Hepatocyte (in vitro differentiated cells): ENCODE data around the gene RAB37. TPM values are rescaled to one million over a fixed set of nuclear protein-coding genes. Genes with fewer than 3 reads are reported as not detected.

Source experiments
- DNase-seq: peaks from one replicate; pipeline ENCODE4 v3.0.0-alpha.2; 2016; ENCODE audit warnings: low spot score
- H2AFZ ChIP-seq: fragments of 200-600 bp; sonication (generic); 2 replicates; pipeline ENCODE4 v1.6.0; 2016; ENCODE audit warnings: antibody characterized with exemption, mild to moderate bottlenecking
- H3K27ac ChIP-seq: fragments of 200-600 bp; sonication (generic); 2 replicates; pipeline ENCODE4 v1.5.1; 2016; ENCODE audit warnings: mild to moderate bottlenecking
- H3K27me3 ChIP-seq: fragments of 200-600 bp; sonication (generic); 2 replicates; pipeline ENCODE4 v1.6.1; 2016
- H3K36me3 ChIP-seq: fragments of 200-600 bp; sonication (generic); replicated peaks from 2 replicates; pipeline ENCODE4 v1.5.1; 2016; ENCODE audit warnings: low read depth; ENCODE audit not compliant: insufficient read depth
- H3K4me1 ChIP-seq: fragments of 200-600 bp; sonication (generic); 2 replicates; pipeline ENCODE4 v1.5.1; 2016; ENCODE audit warnings: mild to moderate bottlenecking, moderate library complexity; ENCODE audit not compliant: insufficient read depth
- H3K4me2 ChIP-seq: fragments of 200-600 bp; sonication (generic); 2 replicates; pipeline ENCODE4 v1.6.0; 2016
- H3K4me3 ChIP-seq: fragments of 200-600 bp; sonication (generic); 2 replicates; pipeline ENCODE4 v1.5.1; 2016; ENCODE audit warnings: mild to moderate bottlenecking
- H3K79me2 ChIP-seq: fragments of 200-600 bp; sonication (generic); 2 replicates; pipeline ENCODE4 v1.6.0; 2017; ENCODE audit warnings: mild to moderate bottlenecking
- H3K9me2 ChIP-seq: fragments of 200-600 bp; sonication (generic); replicated peaks from 2 replicates; pipeline ENCODE4 v1.6.0; 2017; ENCODE audit warnings: mild to moderate bottlenecking; ENCODE audit not compliant: insufficient read depth
- H3K9me3 ChIP-seq: fragments of 200-600 bp; sonication (generic); 2 replicates; pipeline ENCODE4 v1.5.1; 2016; ENCODE audit warnings: low read depth, mild to moderate bottlenecking
- H4K20me1 ChIP-seq: fragments of 200-600 bp; sonication (generic); 2 replicates; pipeline ENCODE4 v1.6.0; 2016; ENCODE audit warnings: mild to moderate bottlenecking; ENCODE audit not compliant: insufficient read depth, poor library complexity, severe bottlenecking
- CTCF ChIP-seq: fragments of 200-600 bp; sonication (generic); IDR thresholded peaks from 2 replicates; pipeline ENCODE4 v1.5.1; 2016; ENCODE audit warnings: antibody characterized with exemption, mild to moderate bottlenecking; ENCODE audit not compliant: poor library complexity
- EZH2 ChIP-seq: fragments of 200-600 bp; sonication (generic); IDR thresholded peaks from 2 replicates; pipeline ENCODE4 v1.6.1; 2016; ENCODE audit warnings: antibody characterized with exemption, mild to moderate bottlenecking, borderline replicate concordance
- EZH2phosphoT487 ChIP-seq: fragments of 200-600 bp; sonication (generic); IDR thresholded peaks from one replicate; pipeline ENCODE4 v1.6.1; 2018; ENCODE audit warnings: antibody characterized with exemption, mild to moderate bottlenecking, low read depth, moderate library complexity; ENCODE audit not compliant: unreplicated experiment, severe bottlenecking
- WGBS: methylation state at CpG from one replicate; pipeline ENCODE4 v1.1.6; 2016; ENCODE audit warnings: low lambda C conversion rate; ENCODE audit errors: missing lambda C conversion rate; 5-methylcytosine and 5-hydroxymethylcytosine counted together
- polyA plus RNA-seq: library from polyadenylated mRNA; unstranded; fragments of >200 nt; fragmentation: Nextera tagmentation; extraction: Ambion mirVana; gene quantifications from 2 replicates; pipeline ENCODE4 v1.2.1, GENCODE V29; 2016
- total RNA-seq: library from RNA; depleted of rRNA; stranded (reverse); fragments of >200 nt; gene quantifications from 2 replicates; pipeline ENCODE4 v1.2.3, GENCODE V29; 2014

RAB37 gene
- total and polyA plus RNA-seq, 2 experiments from 2014 or later: 6.1 to 7.0 TPM

DNA sequence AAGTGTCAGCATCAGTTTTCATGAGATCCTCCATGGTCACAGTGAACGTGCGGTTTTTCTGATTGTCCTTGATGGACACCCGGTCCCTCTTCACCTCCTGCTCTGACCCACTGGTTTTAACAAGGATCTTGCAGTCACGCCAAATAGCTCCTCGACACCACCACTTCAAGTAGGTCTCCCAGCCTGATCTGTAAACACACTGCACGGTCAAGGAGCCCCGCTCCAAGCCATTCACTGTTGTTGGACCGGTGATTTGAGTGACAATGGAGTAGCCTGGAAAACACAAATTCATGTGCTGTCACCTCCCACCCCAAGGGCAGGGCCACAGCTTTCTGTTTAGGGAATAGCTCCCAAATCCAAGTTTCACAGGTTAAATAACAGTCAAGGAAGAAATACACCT is 32.5 kb upstream of the RAB37 start:
- Histone ChIP-seq H3K79me2 (no peaks in the 10 kb centered on the region), H3K4me3 (no peak overlapping the region), H4K20me1 (no peaks in the 10 kb centered on the region), H3K36me3 (no peaks in the 10 kb centered on the region), H3K4me2 (no peak overlapping the region), H3K27ac (no peak overlapping the region), H3K9me3 (no peaks in the 10 kb centered on the region), H2AFZ (no peak overlapping the region), H3K4me1 (no peaks in the 10 kb centered on the region), H3K27me3 (no peaks in the 10 kb centered on the region), H3K9me2 (no peaks in the 10 kb centered on the region)
- no peak for DNase-seq
- 89% methylated on average over 8 of the region's 8 CpGs for WGBS
- TF ChIP-seq EZH2phosphoT487: no peak
- no peak for TF ChIP-seq CTCF

DNA sequence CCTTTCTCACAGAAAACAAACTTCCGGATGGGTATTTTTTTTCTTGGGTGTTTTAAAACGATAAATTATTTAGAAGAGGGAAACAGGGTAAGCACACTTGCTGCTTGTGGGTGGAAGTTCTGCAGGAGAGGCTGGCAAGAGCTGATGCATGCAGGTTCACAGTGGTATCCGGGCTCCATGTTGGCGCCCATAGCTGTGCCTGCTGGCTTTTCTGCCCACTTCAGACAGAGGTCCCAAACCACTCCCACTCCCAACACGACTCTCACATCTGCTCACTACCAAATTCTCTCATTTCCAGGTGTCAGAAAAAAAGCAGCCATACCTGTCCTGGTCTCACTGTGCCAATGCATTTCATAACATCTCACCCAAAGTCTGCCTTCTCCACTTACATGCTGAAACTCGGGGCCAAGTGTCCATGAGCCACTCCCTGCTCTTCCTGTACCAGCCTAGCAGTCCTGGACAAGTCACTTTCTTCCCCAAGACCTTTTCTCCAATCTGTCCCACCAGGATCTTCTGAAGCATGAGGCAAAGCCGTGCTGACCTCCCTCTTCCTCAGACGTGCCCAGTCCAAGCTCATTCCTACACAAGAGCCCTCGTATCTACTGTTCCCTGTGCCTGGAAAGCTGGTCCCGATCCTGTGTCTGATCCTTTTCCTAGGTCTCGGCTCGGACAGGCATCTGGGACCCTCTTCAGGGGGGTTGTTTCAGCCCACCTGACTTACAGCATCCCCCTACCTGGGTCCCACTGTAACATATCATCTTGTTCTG is 25.8 kb upstream of the RAB37 start:
- Histone ChIP-seq H3K27me3 (no peaks in the 10 kb centered on the region), H3K27ac (no peak overlapping the region), H4K20me1 (no peaks in the 10 kb centered on the region), H3K36me3 (no peaks in the 10 kb centered on the region), H3K9me2 (no peaks in the 10 kb centered on the region), H2AFZ (no peak overlapping the region), H3K4me1 (peaks cover 16% of the 10 kb centered on the region), H3K79me2 (no peaks in the 10 kb centered on the region), H3K9me3 (no peaks in the 10 kb centered on the region), H3K4me3 (no peak overlapping the region), H3K4me2 (no peak overlapping the region)
- WGBS: 83% methylated on average over 12 of the region's 12 CpGs
- DNase-seq: no peak
- TF ChIP-seq EZH2phosphoT487 (no peak), EZH2 (no peak), CTCF (no peak)

- no peaks in the 10 kb centered on the region for H4K20me1 ChIP-seq
- no peak overlapping the region for H2AFZ ChIP-seq
- H3K27me3 ChIP-seq: no peaks in the 10 kb centered on the region
- no peak for DNase-seq
- peaks cover 16% of the 10 kb centered on the region for H3K4me1 ChIP-seq
- TF ChIP-seq EZH2phosphoT487 (no peak), CTCF (no peak), EZH2 (no peak)
- no peak overlapping the region for H3K4me2 ChIP-seq
- no peaks in the 10 kb centered on the region for H3K36me3 ChIP-seq
- no peaks in the 10 kb centered on the region for H3K9me2 ChIP-seq
- H3K4me3 ChIP-seq: no peak overlapping the region
- WGBS: 79% methylated on average over 7 of the region's 7 CpGs
- no peaks in the 10 kb centered on the region for H3K79me2 ChIP-seq
- no peaks in the 10 kb centered on the region for H3K9me3 ChIP-seq
- no peak overlapping the region for H3K27ac ChIP-seq
Observed at GRCh38 chr17:74712301-74712700, 24.8 kb upstream of the RAB37 start.
